NCI-H446 treated with DMSO at 0.1 percent for 48 hours (cell line): ENCODE results near the gene GFOD2.
"Not testable (repeated sequence)": the region's sequence is repeated elsewhere in the genome, so short reads cannot be mapped to it uniquely, and the experiment has no call there.

ENCODE experiments used
- DNase-seq: peaks from one replicate; lab custom pipeline; 2025; lab: John Stamatoyannopoulos, UW

GFOD2 gene

GRCh38 chr16:67719048-67719777 is at the start of gene GFOD2:
GFOD2 (minus strand) TSS chr16:67719316; CDS start chr16:67685715, 33,601 bp downstream.
- peak; percentile 60 for DNase-seq

GRCh38 chr16:67767953-67768352 is 48.8 kb upstream of the GFOD2 start:
- DNase-seq = no peak

GRCh38 chr16:67766291-67766690 is 47.2 kb upstream of the GFOD2 start:
- DNase-seq = no peak

GRCh38 chr16:67764158-67764667 is 45.1 kb upstream of the GFOD2 start:
- no peak for DNase-seq

- DNase-seq = no peak
Observed at GRCh38 chr16:67763066-67763465, 44.0 kb upstream of the GFOD2 start.

GRCh38 chr16:67762385-67762784 is 43.3 kb upstream of the GFOD2 start:
- DNase-seq = no peak

GRCh38 chr16:67761924-67762323 is 42.8 kb upstream of the GFOD2 start:
- no peak for DNase-seq

- no peak for DNase-seq
Observed at GRCh38 chr16:67760956-67761230, 41.8 kb upstream of the GFOD2 start.

GRCh38 chr16:67760206-67760955 is 41.3 kb upstream of the GFOD2 start:
- no peak for DNase-seq

- no peak for DNase-seq
Observed at GRCh38 chr16:67758966-67759365, 39.9 kb upstream of the GFOD2 start.

GRCh38 chr16:67758006-67758405 is 38.9 kb upstream of the GFOD2 start:
- DNase-seq = no peak

GRCh38 chr16:67752641-67753040 is 33.5 kb upstream of the GFOD2 start:
- DNase-seq = no peak

GRCh38 chr16:67751331-67751730 is 32.2 kb upstream of the GFOD2 start:
- DNase-seq = not testable (repeated sequence)

GRCh38 chr16:67750466-67750865 is 31.4 kb upstream of the GFOD2 start:
- no peak for DNase-seq

- no peak for DNase-seq
Observed at GRCh38 chr16:67749436-67750078, 30.4 kb upstream of the GFOD2 start.

GRCh38 chr16:67748834-67749233 is 29.7 kb upstream of the GFOD2 start:
- no peak for DNase-seq

GRCh38 chr16:67746846-67747245 is 27.7 kb upstream of the GFOD2 start:
- DNase-seq = no peak

- DNase-seq = no peak
Observed at GRCh38 chr16:67741118-67741517, 22.0 kb upstream of the GFOD2 start.

GRCh38 chr16:67740391-67740790 is 21.3 kb upstream of the GFOD2 start:
- DNase-seq = no peak

GRCh38 chr16:67736858-67737257 is 17.7 kb upstream of the GFOD2 start:
- no peak for DNase-seq

- DNase-seq = no peak
Observed at GRCh38 chr16:67734731-67735201, 15.7 kb upstream of the GFOD2 start.

GRCh38 chr16:67733734-67734470 is 14.8 kb upstream of the GFOD2 start:
- DNase-seq = no peak
